SK-N-MC (cell line): Measurements from ENCODE around the gene GNAO1.
"Not testable (repeated sequence)": the region's sequence is repeated elsewhere in the genome, so short reads cannot be mapped to it uniquely, and the experiment has no call there.

ENCODE experiments used
- DNase-seq: peaks from one replicate; pipeline ENCODE4 v3.0.0-alpha.2; 2011; ENCODE audit warnings: low read depth, low spot score
- H3K27ac ChIP-seq: fragments of 200-600 bp; sonication (generic); 2 replicates; pipeline ENCODE4 v1.5.1; 2016; ENCODE audit warnings: mixed run types
- H3K36me3 ChIP-seq: fragments of 200-600 bp; sonication (generic); 2 replicates; pipeline ENCODE4 v1.6.1; 2017; ENCODE audit warnings: antibody characterized with exemption, low read length, mixed read lengths; ENCODE audit not compliant: insufficient read depth
- H3K4me3 ChIP-seq: fragments of 200-600 bp; sonication (generic); 2 replicates; pipeline ENCODE4 v1.5.1; 2016
- H3K9ac ChIP-seq: fragments of 200-600 bp; sonication (generic); 2 replicates; pipeline ENCODE4 v1.8.0; 2017; ENCODE audit warnings: mixed run types, mixed read lengths; ENCODE audit not compliant: insufficient read length
- H3K9me3 ChIP-seq: fragments of 200-600 bp; sonication (generic); 2 replicates; pipeline ENCODE4 v1.6.1; 2017; ENCODE audit warnings: low read depth, mild to moderate bottlenecking, antibody characterized with exemption, low read length, moderate library complexity, mixed read lengths
- EZH2 ChIP-seq: fragments of 200-600 bp; sonication (generic); IDR thresholded peaks from one replicate; pipeline ENCODE4 v1.6.1; 2017; ENCODE audit warnings: antibody characterized with exemption
- FOXP2 ChIP-seq: optimal IDR thresholded peaks from 2 replicates; pipeline ENCODE3; 2011; ENCODE audit warnings: mild to moderate bottlenecking, moderate library complexity; ENCODE audit not compliant: insufficient read depth; ENCODE audit errors: extremely low read length, control extremely low read depth
- POLR2AphosphoS5 ChIP-seq: IDR thresholded peaks from 2 replicates; pipeline ENCODE4 v1.6.1; 2012; ENCODE audit warnings: mild to moderate bottlenecking, low read depth, low read length, borderline replicate concordance

The GNAO1 gene

GRCh38 chr16:56373003-56373402 is 181.7 kb downstream of the GNAO1 start:
- DNase-seq = no peak
- no peak overlapping the region for H3K9ac ChIP-seq
- no peak for TF ChIP-seq EZH2
- no peak for TF ChIP-seq FOXP2
- TF ChIP-seq POLR2AphosphoS5 = no peak
- H3K36me3 ChIP-seq = no peaks in the 10 kb centered on the region
- H3K4me3 ChIP-seq = no peak overlapping the region
- no peaks in the 10 kb centered on the region for H3K9me3 ChIP-seq
- no peak overlapping the region for H3K27ac ChIP-seq

- H3K9me3 ChIP-seq, H3K27ac ChIP-seq, H3K36me3 ChIP-seq, H3K4me3 ChIP-seq, DNase-seq, H3K9ac ChIP-seq: not testable (repeated sequence)
Observed at GRCh38 chr16:56375792-56376191, 184.5 kb downstream of the GNAO1 start.

- not testable (repeated sequence) for H3K4me3 ChIP-seq
Observed at GRCh38 chr16:56379044-56379443, 187.8 kb downstream of the GNAO1 start.

GRCh38 chr16:56380778-56381485 is 189.6 kb downstream of the GNAO1 start:
- H3K36me3 ChIP-seq = not testable (repeated sequence)

More at GRCh38 chr16:56379044-56379443, 187.8 kb downstream of the GNAO1 start:
- H3K9me3 ChIP-seq, DNase-seq, H3K27ac ChIP-seq, H3K36me3 ChIP-seq, H3K9ac ChIP-seq: not testable (repeated sequence)

GRCh38 chr16:56382459-56382858 is 191.2 kb downstream of the GNAO1 start:
- no peak overlapping the region for H3K27ac ChIP-seq
- H3K9me3 ChIP-seq = no peaks in the 10 kb centered on the region
- no peak overlapping the region for H3K4me3 ChIP-seq
- TF ChIP-seq EZH2 (no peak), FOXP2 (no peak), POLR2AphosphoS5 (no peak)
- no peak for DNase-seq
- peaks cover 6% of the 10 kb centered on the region; the same call in 1 of the 2 replicates for H3K36me3 ChIP-seq
- H3K9ac ChIP-seq = no peak overlapping the region

More at GRCh38 chr16:56380778-56381485, 189.6 kb downstream of the GNAO1 start:
- not testable (repeated sequence) for H3K9ac ChIP-seq, H3K9me3 ChIP-seq, DNase-seq, H3K4me3 ChIP-seq, H3K27ac ChIP-seq

- no peak overlapping the region for H3K4me3 ChIP-seq
- TF ChIP-seq EZH2 = no peak
- TF ChIP-seq FOXP2 = no peak
- no peak for TF ChIP-seq POLR2AphosphoS5
- peaks cover 6% of the 10 kb centered on the region; the same call in 1 of the 2 replicates for H3K36me3 ChIP-seq
- no peak for DNase-seq
- no peaks in the 10 kb centered on the region for H3K9me3 ChIP-seq
- no peak overlapping the region for H3K9ac ChIP-seq
- H3K27ac ChIP-seq = no peak overlapping the region
Observed at GRCh38 chr16:56382901-56383355, 191.6 kb downstream of the GNAO1 start.

GRCh38 chr16:56384074-56384721 is 192.9 kb downstream of the GNAO1 start:
- Histone ChIP-seq H3K36me3 (peaks cover 6% of the 10 kb centered on the region; the same call in 1 of the 2 replicates), H3K9ac (no peak overlapping the region), H3K4me3 (no peak overlapping the region), H3K9me3 (no peaks in the 10 kb centered on the region), H3K27ac (no peak overlapping the region)
- no peak for DNase-seq
- TF ChIP-seq FOXP2 = no peak
- TF ChIP-seq EZH2 = no peak
- TF ChIP-seq POLR2AphosphoS5 = no peak

- no peak for DNase-seq
- Histone ChIP-seq H3K27ac (no peak overlapping the region), H3K4me3 (no peak overlapping the region), H3K9me3 (no peaks in the 10 kb centered on the region), H3K36me3 (no peaks in the 10 kb centered on the region), H3K9ac (no peak overlapping the region)
- TF ChIP-seq EZH2 = no peak
- no peak for TF ChIP-seq FOXP2
- no peak for TF ChIP-seq POLR2AphosphoS5
Observed at GRCh38 chr16:56387396-56387795, 196.1 kb downstream of the GNAO1 start.

GRCh38 chr16:56388209-56388608 is 196.9 kb downstream of the GNAO1 start:
- no peak for DNase-seq
- H3K4me3 ChIP-seq = no peak overlapping the region
- TF ChIP-seq FOXP2 = no peak
- no peak for TF ChIP-seq EZH2
- TF ChIP-seq POLR2AphosphoS5 = no peak
- H3K36me3 ChIP-seq = no peaks in the 10 kb centered on the region
- no peak overlapping the region for H3K27ac ChIP-seq
- no peak overlapping the region for H3K9ac ChIP-seq
- no peaks in the 10 kb centered on the region for H3K9me3 ChIP-seq
